IPS-20b (cell line): ENCODE results near the gene C4B.
"Not testable (repeated sequence)": the region's sequence is repeated elsewhere in the genome, so short reads cannot be mapped to it uniquely, and the experiment has no call there.

Experiments used
- H3K27ac ChIP-seq: one replicate; pipeline ENCODE4 v1.5.1; 2013; ENCODE audit warnings: low read length
- H3K27me3 ChIP-seq: 2 replicates; pipeline ENCODE4 v1.6.1; 2013; ENCODE audit warnings: mild to moderate bottlenecking, low read length, inconsistent platforms; ENCODE audit not compliant: insufficient read depth
- H3K36me3 ChIP-seq: 2 replicates; pipeline ENCODE4 v1.6.1; 2013; ENCODE audit warnings: low read depth, mild to moderate bottlenecking, inconsistent platforms, low read length, moderate library complexity; ENCODE audit not compliant: insufficient read depth
- H3K4me1 ChIP-seq: 2 replicates; pipeline ENCODE4 v1.6.1; 2013; ENCODE audit warnings: mild to moderate bottlenecking, control low read depth, inconsistent platforms, low read length, moderate library complexity; ENCODE audit not compliant: insufficient read depth
- H3K4me3 ChIP-seq: 2 replicates; pipeline ENCODE4 v1.5.1; 2013; ENCODE audit warnings: mild to moderate bottlenecking, low read length, inconsistent platforms
- H3K9ac ChIP-seq: 2 replicates; pipeline ENCODE4 v1.6.1; 2013; ENCODE audit warnings: low read depth, mild to moderate bottlenecking, inconsistent platforms, low read length, moderate library complexity
- H3K9me3 ChIP-seq: 2 replicates; pipeline ENCODE4 v1.6.1; 2013; ENCODE audit warnings: mild to moderate bottlenecking, low read depth, low read length, inconsistent platforms; ENCODE audit not compliant: insufficient read depth

Gene C4B

GRCh38 chr6:32040299-32041049, 25.9 kb downstream of the C4B start:
- H3K9ac ChIP-seq, H3K4me1 ChIP-seq, H3K27me3 ChIP-seq, H3K27ac ChIP-seq, H3K9me3 ChIP-seq, H3K4me3 ChIP-seq, H3K36me3 ChIP-seq: not testable (repeated sequence)

GRCh38 chr6:32041050-32041321, 26.4 kb downstream of the C4B start:
- H3K4me1 ChIP-seq, H3K27ac ChIP-seq, H3K9me3 ChIP-seq, H3K4me3 ChIP-seq, H3K9ac ChIP-seq, H3K36me3 ChIP-seq, H3K27me3 ChIP-seq: not testable (repeated sequence)

GRCh38 chr6:32041385-32041784, 26.8 kb downstream of the C4B start:
- not testable (repeated sequence) for H3K27ac ChIP-seq, H3K36me3 ChIP-seq, H3K27me3 ChIP-seq, H3K4me3 ChIP-seq, H3K4me1 ChIP-seq, H3K9ac ChIP-seq, H3K9me3 ChIP-seq

GRCh38 chr6:32042276-32042675, 27.7 kb downstream of the C4B start:
- not testable (repeated sequence) for H3K9me3 ChIP-seq, H3K4me3 ChIP-seq, H3K27ac ChIP-seq, H3K4me1 ChIP-seq, H3K27me3 ChIP-seq, H3K9ac ChIP-seq, H3K36me3 ChIP-seq

- not testable (repeated sequence) for H3K4me3 ChIP-seq, H3K9me3 ChIP-seq, H3K36me3 ChIP-seq, H3K9ac ChIP-seq, H3K27me3 ChIP-seq, H3K4me1 ChIP-seq, H3K27ac ChIP-seq
These were observed 29.2 kb downstream of the C4B start for GRCh38 chr6:32043589-32044380.

- not testable (repeated sequence) for H3K27me3 ChIP-seq, H3K4me1 ChIP-seq, H3K27ac ChIP-seq, H3K9ac ChIP-seq, H3K36me3 ChIP-seq, H3K4me3 ChIP-seq, H3K9me3 ChIP-seq
These were observed 30.3 kb downstream of the C4B start for GRCh38 chr6:32044916-32045315.

GRCh38 chr6:32045811-32046449, 31.3 kb downstream of the C4B start:
- no peak overlapping the region for H3K9ac ChIP-seq
- no peaks in the 10 kb centered on the region for H3K9me3 ChIP-seq
- H3K36me3 ChIP-seq, result no peaks in the 10 kb centered on the region
- no peaks in the 10 kb centered on the region; the same call in none of the 2 replicates for H3K27me3 ChIP-seq
- H3K4me3 ChIP-seq, result no peak overlapping the region
- H3K4me1 ChIP-seq, result no peaks in the 10 kb centered on the region; the same call in 1 of the 2 replicates
- H3K27ac ChIP-seq, result no peak overlapping the region

- no peaks in the 10 kb centered on the region for H3K9me3 ChIP-seq
- H3K27me3 ChIP-seq, result no peaks in the 10 kb centered on the region; the same call in none of the 2 replicates
- H3K36me3 ChIP-seq, result no peaks in the 10 kb centered on the region
- no peak overlapping the region for H3K4me3 ChIP-seq
- no peak overlapping the region for H3K9ac ChIP-seq
- H3K4me1 ChIP-seq, result no peaks in the 10 kb centered on the region; the same call in 1 of the 2 replicates
- H3K27ac ChIP-seq, result no peak overlapping the region
These were observed 32.0 kb downstream of the C4B start for GRCh38 chr6:32046450-32047083.

- Histone ChIP-seq H3K9ac (no peak overlapping the region), H3K27ac (no peak overlapping the region), H3K36me3 (no peaks in the 10 kb centered on the region), H3K9me3 (no peaks in the 10 kb centered on the region), H3K4me1 (no peaks in the 10 kb centered on the region; the same call in 1 of the 2 replicates), H3K27me3 (no peaks in the 10 kb centered on the region; the same call in none of the 2 replicates), H3K4me3 (no peak overlapping the region)
These were observed 32.5 kb downstream of the C4B start for GRCh38 chr6:32047084-32047478.

- no peak overlapping the region for H3K9ac ChIP-seq
These were observed 32.9 kb downstream of the C4B start for GRCh38 chr6:32047539-32047854.

GRCh38 chr6:32047855-32048766, 33.5 kb downstream of the C4B start:
- Histone ChIP-seq H3K4me3 (no peak overlapping the region), H3K27me3 (no peaks in the 10 kb centered on the region; the same call in none of the 2 replicates), H3K9ac (no peak overlapping the region), H3K36me3 (no peaks in the 10 kb centered on the region), H3K4me1 (no peaks in the 10 kb centered on the region; the same call in 1 of the 2 replicates), H3K27ac (no peak overlapping the region), H3K9me3 (no peaks in the 10 kb centered on the region)

More at GRCh38 chr6:32047539-32047854, 32.9 kb downstream of the C4B start:
- Histone ChIP-seq H3K4me1 (no peaks in the 10 kb centered on the region; the same call in 1 of the 2 replicates), H3K9me3 (no peaks in the 10 kb centered on the region), H3K4me3 (no peak overlapping the region), H3K27me3 (no peaks in the 10 kb centered on the region; the same call in none of the 2 replicates), H3K36me3 (no peaks in the 10 kb centered on the region), H3K27ac (no peak overlapping the region)
